Stimulated activated CD8-positive, alpha-beta memory T cell treated with anti-CD3 and anti-CD28 coated beads, Interleukin-2, amount 100 ng/mL, for 48 hours (primary cell): ENCODE results near the gene WIZ.
"Not testable (repeated sequence)": the region's sequence is repeated elsewhere in the genome, so short reads cannot be mapped to it uniquely, and the experiment has no call there.

Source experiments
- DNase-seq, 2 donors: peaks; one replicate each; pipeline ENCODE4 v3.0.0-alpha.2; 2020; ENCODE audit warnings: low read depth in 2 of 2

The WIZ gene

GRCh38 chr19:15449620-15450527 lies at the start of gene WIZ:
Gene WIZ, minus strand, starts transcription at chr19:15449956. Its CDS starts 1,649 bp downstream, at chr19:15448307.
- peak; percentile 76 to 79 for DNase-seq

GRCh38 chr19:15498910-15499309 lies 49.2 kb upstream of the WIZ start:
- no peak for DNase-seq

- no peak for DNase-seq
Measured at GRCh38 chr19:15498156-15498858, 48.6 kb upstream of the WIZ start.

GRCh38 chr19:15495151-15495550 lies 45.4 kb upstream of the WIZ start:
- no peak for DNase-seq

- DNase-seq = no peak
Measured at GRCh38 chr19:15488489-15489226, 38.9 kb upstream of the WIZ start.

- DNase-seq = no peak
Measured at GRCh38 chr19:15487038-15487437, 37.3 kb upstream of the WIZ start.

- not testable (repeated sequence) for DNase-seq
Measured at GRCh38 chr19:15485768-15486167, 36.0 kb upstream of the WIZ start.

- not testable (repeated sequence) for DNase-seq
Measured at GRCh38 chr19:15480996-15481395, 31.2 kb upstream of the WIZ start.

GRCh38 chr19:15479391-15480345 lies 29.9 kb upstream of the WIZ start, which contains the start of gene PGLYRP2:
Gene PGLYRP2, minus strand, starts transcription at chr19:15479501. Its CDS starts 130 bp downstream, at chr19:15479371.
- no peak for DNase-seq

- DNase-seq = no peak
Measured at GRCh38 chr19:15476325-15476724, 26.6 kb upstream of the WIZ start.

GRCh38 chr19:15475611-15476010 lies 25.9 kb upstream of the WIZ start:
- DNase-seq = no peak

GRCh38 chr19:15475169-15475568 lies 25.4 kb upstream of the WIZ start:
- DNase-seq = no peak

- DNase-seq = not testable (repeated sequence)
Measured at GRCh38 chr19:15473821-15474220, 24.1 kb upstream of the WIZ start.

GRCh38 chr19:15471639-15472101 lies 21.9 kb upstream of the WIZ start:
- DNase-seq = no peak

- no peak for DNase-seq
Measured at GRCh38 chr19:15469513-15470297, 19.9 kb upstream of the WIZ start.

- no peak for DNase-seq
Measured at GRCh38 chr19:15468675-15469512, 19.1 kb upstream of the WIZ start.

- DNase-seq = no peak
Measured at GRCh38 chr19:15467734-15468214, 18.0 kb upstream of the WIZ start.

GRCh38 chr19:15466851-15467733 lies 17.3 kb upstream of the WIZ start:
- peak in 1 of 2 donors; percentile 37 for DNase-seq
